HG02798 (cell line): ENCODE data around the gene SIRPD.
"Not testable (repeated sequence)": the region's sequence is repeated elsewhere in the genome, so short reads cannot be mapped to it uniquely, and the experiment has no call there.

ENCODE experiments used
- ATAC-seq: cut with Tn5 transposase; IDR thresholded peaks from one replicate; pipeline ENCODE4 v1.9.1; 2021; ENCODE audit warnings: mild to moderate bottlenecking; ENCODE audit not compliant: unreplicated experiment, poor library complexity

Gene SIRPD

DNA sequence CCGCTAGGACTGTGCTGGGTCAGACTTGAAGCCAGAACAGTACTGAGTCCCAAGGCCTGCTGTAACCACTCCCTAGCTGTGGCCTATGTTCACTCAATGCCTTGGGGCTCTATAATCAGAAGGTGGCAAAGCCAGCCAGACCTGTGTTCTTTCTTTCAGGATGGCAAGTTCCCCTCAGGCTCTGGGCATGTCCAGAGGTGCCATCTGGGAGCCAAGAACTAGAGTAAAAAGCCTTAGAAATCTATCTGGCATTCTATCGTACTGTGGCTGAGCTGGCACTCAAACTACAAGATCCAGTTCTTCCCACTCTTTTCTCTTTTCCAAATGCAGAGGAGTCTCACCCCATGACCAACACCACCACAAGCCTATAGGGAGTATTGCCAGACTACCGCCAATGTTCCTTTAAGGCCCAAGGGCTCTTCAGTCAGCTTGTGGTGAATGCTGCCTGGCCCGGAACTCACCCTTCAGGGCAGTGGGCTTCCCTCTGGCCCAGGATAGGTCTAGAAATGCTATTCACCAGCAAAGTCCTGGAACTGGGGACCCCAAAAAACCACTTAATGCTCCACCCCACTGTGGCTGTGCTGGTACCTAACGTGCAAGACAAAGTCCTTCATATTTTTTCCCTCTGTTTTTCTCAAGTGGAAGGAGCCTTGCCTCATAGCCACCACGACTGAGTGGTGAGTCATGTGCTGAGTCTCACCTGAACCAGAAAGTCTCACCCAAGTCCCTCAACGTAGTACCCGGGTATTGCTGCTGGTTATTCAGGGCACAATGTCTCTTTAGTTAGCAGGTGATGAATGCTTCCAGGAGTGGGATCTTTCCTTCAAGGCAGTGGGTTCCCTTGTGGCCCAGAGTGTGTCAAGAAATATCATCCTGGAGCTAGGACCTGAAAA is 57.7 kb downstream of the SIRPD start:
- ATAC-seq: no peak

DNA sequence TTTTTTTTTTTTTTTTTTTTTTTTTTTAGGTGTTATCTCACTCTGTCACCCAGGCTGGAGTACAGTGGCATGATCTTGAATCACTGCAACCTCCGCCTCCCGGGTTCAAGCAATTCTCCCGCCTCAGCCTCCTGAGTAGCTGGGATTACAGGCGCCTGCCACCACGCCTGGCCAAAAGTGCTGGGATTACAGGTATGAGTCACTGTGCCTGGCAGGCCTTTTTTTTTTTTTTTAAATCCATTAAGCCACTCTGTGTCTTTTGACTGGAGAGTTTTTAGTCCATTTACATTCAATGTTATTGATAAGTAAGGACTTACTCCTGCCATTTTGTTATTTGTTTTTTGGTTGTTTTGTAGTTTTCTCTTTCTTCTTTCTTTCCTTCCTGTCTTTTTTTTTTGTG is 60.1 kb downstream of the SIRPD start:
- not testable (repeated sequence) for ATAC-seq

DNA sequence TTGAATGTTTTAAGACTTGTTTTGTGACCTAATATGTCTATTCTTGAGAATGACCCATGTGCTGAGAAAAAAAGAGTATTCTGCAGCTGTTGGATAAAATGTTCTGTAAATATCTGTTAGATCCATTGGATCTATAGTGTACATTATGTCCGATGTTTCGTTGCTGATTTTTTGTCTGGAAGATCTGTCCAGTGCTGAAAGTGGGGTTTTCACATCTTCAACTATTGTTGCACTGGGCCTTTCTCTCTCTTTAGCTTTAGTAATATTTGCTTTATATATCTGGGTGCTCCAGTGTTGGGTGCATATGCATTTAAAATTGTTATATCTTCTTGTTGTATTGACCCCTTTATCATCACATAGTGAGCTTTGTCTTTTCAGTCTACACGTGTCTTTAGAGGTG is 60.6 kb downstream of the SIRPD start:
- no peak for ATAC-seq

DNA sequence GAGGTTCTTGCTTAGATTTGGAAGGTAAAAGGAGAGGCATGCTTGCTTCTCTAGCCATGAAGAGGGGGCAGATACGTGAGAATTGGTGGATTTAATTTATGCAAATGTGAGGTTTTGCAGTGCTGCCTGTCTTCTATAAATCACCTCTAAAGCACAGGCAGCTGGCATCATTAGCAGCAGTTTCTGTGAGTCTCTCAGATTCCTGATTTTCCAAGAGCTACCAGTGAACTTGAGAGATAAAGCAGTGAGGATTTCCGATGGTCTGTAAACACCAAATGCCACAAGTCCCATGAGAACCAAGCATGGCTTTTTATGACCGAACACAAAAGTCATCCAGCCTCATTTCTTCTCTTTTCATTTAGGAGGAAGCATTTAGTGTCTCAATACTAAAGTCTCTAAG is 63.1 kb downstream of the SIRPD start:
- ATAC-seq: no peak

DNA sequence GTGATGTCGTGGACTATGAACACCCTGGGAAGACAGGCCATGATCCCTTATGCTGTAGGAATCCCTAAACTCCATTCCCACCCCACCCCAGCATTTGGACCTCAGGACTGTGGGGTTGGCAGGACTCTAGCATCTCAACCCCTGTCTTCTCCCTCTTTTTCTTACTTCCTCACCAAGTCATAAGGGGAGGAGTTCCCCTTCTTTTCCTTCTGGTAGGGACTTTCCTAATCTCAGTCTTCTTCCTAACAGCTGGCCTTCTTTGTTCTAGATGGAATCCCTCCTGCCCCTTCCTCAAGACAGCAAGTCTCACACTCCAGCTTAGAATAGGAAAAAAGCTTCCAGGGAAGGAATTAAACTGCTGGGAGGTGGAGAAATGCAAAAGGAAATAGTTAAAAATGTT is 64.0 kb downstream of the SIRPD start:
- no peak for ATAC-seq

DNA sequence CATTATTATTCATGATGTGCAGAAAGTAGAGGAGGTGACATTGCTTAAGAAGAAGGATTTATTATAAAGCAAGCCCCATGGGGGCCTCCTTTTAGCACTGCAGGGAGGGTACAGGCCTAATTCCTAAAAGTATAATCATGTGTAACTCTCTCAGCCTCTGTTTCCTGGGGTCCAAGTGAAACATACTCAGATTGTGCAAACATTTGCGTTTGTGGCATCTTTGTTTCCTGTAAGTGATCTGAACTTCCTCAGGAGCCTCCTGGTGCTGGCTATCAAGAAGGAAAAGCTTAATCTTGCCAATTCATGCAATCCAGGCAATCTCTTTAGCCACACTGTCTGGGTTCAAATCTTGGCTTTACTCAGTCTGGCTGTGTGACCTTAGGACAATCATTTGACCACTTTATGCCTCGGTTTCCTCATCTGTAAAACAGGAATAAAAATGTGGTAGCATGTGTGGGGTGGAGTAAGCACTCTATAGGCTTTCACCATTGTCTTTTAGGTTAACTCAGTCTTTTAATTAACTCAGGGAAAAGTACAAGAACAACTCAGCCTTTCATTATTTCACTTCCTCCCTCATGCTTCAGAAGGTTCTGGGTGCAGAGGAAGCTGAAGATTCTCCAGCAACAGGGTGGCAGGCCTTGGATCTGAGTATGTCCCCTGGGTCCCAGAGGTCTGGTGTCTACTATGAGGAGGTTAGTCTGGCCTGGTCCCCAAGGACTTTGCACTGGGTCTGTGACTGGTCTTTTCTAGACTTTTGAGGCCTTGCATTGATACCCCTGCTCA is 65.5 kb downstream of the SIRPD start:
- no peak for ATAC-seq

DNA sequence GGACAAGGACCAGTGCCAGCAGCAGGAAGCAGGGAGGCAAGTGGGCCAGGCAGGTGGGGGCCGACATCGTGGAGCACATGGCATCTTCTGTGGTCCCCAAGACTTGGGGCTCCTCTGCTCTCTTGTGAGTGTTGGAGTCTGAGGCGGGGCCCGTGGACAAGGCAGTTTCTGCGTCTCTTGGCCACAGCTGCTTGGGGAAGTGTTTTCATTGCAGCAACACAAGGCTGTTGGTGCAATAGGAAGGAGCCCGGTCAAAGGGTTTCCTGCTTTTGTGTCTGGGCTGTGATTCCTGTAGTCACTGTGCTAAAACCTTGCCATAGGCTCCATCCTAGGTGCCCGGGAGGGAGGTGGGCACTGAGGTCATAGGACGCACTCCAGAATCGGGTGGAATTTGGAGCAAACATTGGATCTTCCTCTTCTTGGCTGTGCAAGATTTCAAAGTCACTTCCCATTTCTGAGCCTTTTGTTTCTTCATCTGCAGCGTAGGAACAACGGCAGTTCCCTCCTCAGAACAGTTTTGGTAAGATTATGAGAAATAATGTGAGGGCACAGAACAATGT is 66.1 kb downstream of the SIRPD start, which contains the start of gene SIRPB2:
Gene SIRPB2, minus strand, starts transcription at position 140 of the 560 bp plus-strand sequence. Its CDS starts 61 bp downstream, at position 79.
- ATAC-seq: no peak

DNA sequence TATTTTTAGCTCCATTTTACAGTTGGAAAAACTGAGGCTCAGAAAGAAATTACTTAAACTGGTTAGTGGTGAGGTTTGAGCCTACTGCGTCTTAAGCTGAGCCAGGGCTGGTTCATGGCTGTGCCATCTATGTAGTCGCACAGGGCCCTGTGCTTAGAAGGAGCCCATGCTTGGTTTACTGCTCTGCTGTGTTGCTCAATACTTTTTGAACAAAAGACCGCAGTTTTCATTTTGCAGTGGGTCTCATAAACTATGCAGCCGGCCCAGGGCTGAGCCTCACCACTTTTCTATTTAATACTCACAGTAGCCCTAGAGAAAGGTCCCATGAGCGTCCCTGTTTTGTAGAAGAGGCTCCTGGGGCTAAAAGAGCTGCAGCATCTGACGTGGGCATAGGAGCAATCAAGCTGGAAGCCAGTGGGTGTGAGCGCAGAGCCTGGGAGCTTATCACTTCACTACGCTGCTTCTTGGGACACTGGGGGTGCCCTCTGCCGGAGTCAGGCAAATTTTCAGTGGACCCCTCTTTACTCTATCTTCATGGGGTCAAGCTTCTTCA is 66.8 kb downstream of the SIRPD start:
- no peak for ATAC-seq

DNA sequence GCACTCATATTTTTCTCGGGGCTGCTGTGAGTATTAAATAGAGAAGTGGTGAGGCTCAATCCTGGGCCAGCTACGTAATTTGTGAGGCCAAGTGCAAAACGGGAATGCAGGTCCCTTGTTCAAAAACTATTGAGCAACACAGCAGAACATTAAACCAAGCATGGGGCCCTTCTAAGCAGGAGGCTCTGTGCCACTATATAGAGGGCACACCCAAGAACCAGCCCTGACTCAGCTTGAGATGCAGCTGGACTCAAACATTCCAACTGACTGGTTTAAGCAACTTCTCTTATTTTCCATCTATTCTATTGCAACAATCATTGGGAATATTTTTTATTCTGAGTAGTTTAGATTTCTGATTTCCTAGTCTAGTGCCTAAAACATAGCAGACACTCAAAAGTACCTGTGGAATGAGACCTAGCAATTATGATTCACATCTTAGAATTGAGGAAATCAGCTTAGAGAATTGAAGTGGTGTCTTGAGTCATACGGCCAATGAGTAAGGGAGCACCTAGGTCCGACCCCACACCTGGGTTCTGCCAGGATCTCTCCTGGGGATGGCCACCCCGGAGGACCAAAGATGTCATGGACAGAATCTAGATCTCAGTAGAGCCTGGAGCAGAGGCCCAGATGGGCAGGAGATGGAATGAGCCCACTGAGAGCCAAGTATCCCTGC is 67.6 kb downstream of the SIRPD start:
- no peak for ATAC-seq

DNA sequence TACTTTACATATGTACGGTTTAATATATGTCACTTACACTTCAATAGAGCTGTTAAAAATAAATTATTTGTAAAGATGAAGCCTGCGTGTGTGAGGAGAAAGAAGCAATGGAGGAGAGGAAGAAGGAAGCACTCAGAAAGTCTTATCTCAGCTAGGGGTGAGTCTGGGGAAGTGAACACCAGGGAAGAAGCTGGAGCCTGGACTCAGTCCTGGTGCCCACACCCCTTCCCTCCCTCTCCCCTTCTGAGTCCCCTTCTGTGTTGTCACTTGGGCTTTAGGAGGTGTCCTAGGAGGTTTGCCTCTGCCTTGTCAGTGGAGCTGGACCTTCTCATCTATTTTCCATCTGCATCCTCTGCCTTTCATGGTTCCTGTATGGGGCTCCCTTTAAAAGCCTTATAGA is 68.2 kb downstream of the SIRPD start:
- ATAC-seq: no peak

DNA sequence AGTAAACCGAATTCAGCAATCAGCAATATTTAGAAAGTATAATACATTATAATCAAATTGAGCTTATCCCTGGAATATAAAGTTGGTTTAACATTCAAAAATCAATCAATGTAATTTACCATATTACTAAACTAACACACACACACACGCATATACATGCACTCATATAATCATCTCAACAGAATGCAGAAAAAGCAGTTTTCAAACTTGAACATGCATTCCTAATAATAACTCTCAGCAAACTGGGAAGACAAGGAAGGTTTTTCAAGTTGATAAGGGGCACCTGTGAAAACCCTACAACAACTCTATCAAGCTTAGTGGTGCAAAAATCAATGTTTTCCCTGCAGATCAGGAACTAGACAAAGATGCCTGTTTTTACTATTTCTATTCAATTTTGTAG is 70.9 kb downstream of the SIRPD start:
- no peak for ATAC-seq

DNA sequence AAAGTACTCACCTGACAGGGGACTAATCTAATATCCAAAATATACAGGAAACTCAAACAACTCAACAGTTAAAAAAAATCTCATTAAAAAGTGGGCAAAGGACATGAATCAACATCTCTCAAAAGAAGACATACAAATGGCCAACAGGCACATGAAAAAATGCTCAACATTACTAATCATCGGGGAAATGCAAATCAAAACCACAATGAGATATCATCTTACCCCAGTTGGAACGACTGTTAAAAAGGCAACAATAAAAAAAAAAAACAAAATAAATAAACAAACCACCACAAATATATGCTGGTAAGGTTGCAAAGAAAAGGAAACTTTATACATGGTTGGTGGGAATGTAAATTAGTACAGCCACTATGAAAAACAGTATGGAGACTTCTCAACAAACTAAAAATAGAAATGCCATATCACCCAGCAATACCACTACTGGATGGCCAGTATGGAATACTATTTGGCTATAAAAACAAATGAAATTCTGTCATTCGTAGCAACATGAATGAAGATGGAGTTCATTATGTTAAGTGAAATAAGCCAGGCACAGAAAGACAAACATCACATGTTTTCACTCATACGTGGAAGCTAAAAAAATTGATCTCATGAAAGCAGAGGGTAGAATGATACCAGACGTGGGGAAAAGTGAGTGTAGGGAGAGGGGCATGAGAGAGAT is 72.9 kb downstream of the SIRPD start:
- no peak for ATAC-seq
